HepG2 (cell line): Measurements from ENCODE around the gene PDGFD. TPM values are rescaled to one million over a fixed set of nuclear protein-coding genes. Genes with fewer than 3 reads are reported as not detected.

Experiments used
- ATAC-seq: fragments of 200-7000 bp; cut with Tn5 transposase; 3 replicates; pipeline ENCODE4 v1.9.1; 2020; ENCODE audit warnings: mild to moderate bottlenecking, moderate library complexity
- BruUV-seq: library from RNA; stranded (reverse); fragments of 400-500 nt; replicated peaks from 2 replicates; lab custom pipeline; 2021; lab: Mats Ljungman, UMichigan
- CTCF ChIA-PET: fragments of 300-600 bp; formaldehyde crosslinking; extraction: SDS; loops from one replicate; lab custom pipeline; 2021; ENCODE audit warnings: low total read pairs, inconsistent platforms, low intra/inter-chr PET ratio; lab: Yijun Ruan, JAX
- POLR2A ChIA-PET: fragments of 350-600 bp; sonication (Branson Sonifier 250); formaldehyde crosslinking; loops from one replicate; lab custom pipeline; 2020; ENCODE audit warnings: antibody characterized with exemption, inconsistent platforms; lab: Yijun Ruan, JAX
- DNase-seq: peaks from one replicate; pipeline ENCODE4 v3.0.0-alpha.2; 2015; ENCODE audit warnings: low spot score
- FAIRE-seq: peaks from 3 replicates; lab custom pipeline; 2011; peaks lifted over from hg19 to GRCh38; lab: Jason Lieb, UNC
- H2AFZ ChIP-seq: one replicate; pipeline ENCODE4 v1.6.1; 2011; ENCODE audit warnings: low read length, inconsistent platforms
- H3K27ac ChIP-seq: fragments of 300-600 bp; 3 replicates; pipeline ENCODE4 v1.8.0; 2011; ENCODE audit warnings: mixed run types, mild to moderate bottlenecking, mixed read lengths, low read length, inconsistent platforms; ENCODE audit not compliant: insufficient read depth; ENCODE audit errors: extremely low read length
- H3K27me3 ChIP-seq, 2 experiments: fragments of 200-600 bp in 1 of 2; 2 replicates in 1 of 2; 3 replicates in 1 of 2; pipeline versions ENCODE4 v1.6.0 to v1.8.0; 2011; ENCODE audit warnings: low read length in 2 of 2, mild to moderate bottlenecking in 2 of 2, moderate library complexity in 2 of 2, inconsistent platforms in 1 of 2; ENCODE audit not compliant: insufficient read depth in 2 of 2, control insufficient read depth in 1 of 2
- H3K36me3 ChIP-seq, 2 experiments: fragments of 200-600 bp in 1 of 2; replicated peaks in 1 of 2; 2 replicates in 1 of 2; 3 replicates in 1 of 2; pipeline versions ENCODE4 v1.5.1 to v1.8.0; 2011; ENCODE audit warnings: low read length in 2 of 2, inconsistent platforms in 1 of 2; ENCODE audit not compliant: insufficient read depth in 2 of 2, control insufficient read depth in 1 of 2
- H3K4me1 ChIP-seq: 2 replicates; pipeline ENCODE4 v1.5.1; 2012; ENCODE audit warnings: low read length, inconsistent platforms; ENCODE audit not compliant: insufficient read depth
- H3K4me2 ChIP-seq: 2 replicates; pipeline ENCODE4 v1.6.0; 2011; ENCODE audit warnings: low read depth, low read length, inconsistent platforms
- H3K4me3 ChIP-seq, 3 experiments: fragments of 200-600 bp in 1 of 3; sonication (generic), shearing (Covaris generic) in 1 of 3; replicated peaks in 1 of 3; 2 replicates each; pipeline ENCODE4 v1.5.1; 2011 to 2016; ENCODE audit warnings: low read length in 3 of 3, inconsistent platforms in 2 of 3, low read depth in 2 of 3, mild to moderate bottlenecking in 2 of 3, control low read depth in 1 of 3, mixed read lengths in 1 of 3; ENCODE audit not compliant: insufficient read depth in 1 of 3
- H3K79me2 ChIP-seq: one replicate; pipeline ENCODE4 v1.6.1; 2011; ENCODE audit warnings: low read length, inconsistent platforms; ENCODE audit not compliant: insufficient read depth
- H3K9ac ChIP-seq: 2 replicates; pipeline ENCODE4 v1.6.0; 2011; ENCODE audit warnings: mild to moderate bottlenecking, low read depth, low read length, inconsistent platforms; ENCODE audit not compliant: insufficient read depth
- H3K9me3 ChIP-seq: 2 replicates; pipeline ENCODE4 v1.5.1; 2012; ENCODE audit warnings: mild to moderate bottlenecking, low read length
- H4K20me1 ChIP-seq: 2 replicates; pipeline ENCODE4 v1.6.0; 2011; ENCODE audit warnings: inconsistent platforms, mild to moderate bottlenecking, low read length, moderate library complexity; ENCODE audit not compliant: insufficient read depth
- ELF4 ChIP-seq: sonication (generic); formaldehyde crosslinking; IDR thresholded peaks from 2 replicates; pipeline ENCODE4 v1.5.0; 2020; ENCODE audit warnings: missing genetic modification reagents, mild to moderate bottlenecking, moderate library complexity, borderline replicate concordance
- KAT7 ChIP-seq: IDR thresholded peaks from 2 replicates; pipeline ENCODE4 v1.6.1; 2018; ENCODE audit warnings: borderline replicate concordance, missing compliant biosample characterization
- KDM5B ChIP-seq: sonication (generic); formaldehyde crosslinking; IDR thresholded peaks from 2 replicates; pipeline ENCODE4 v1.4.0; 2020; ENCODE audit warnings: missing genetic modification reagents, mild to moderate bottlenecking, borderline replicate concordance
- KMT2B ChIP-seq: IDR thresholded peaks from 2 replicates; pipeline ENCODE4 v1.6.1; 2016; ENCODE audit warnings: missing genetic modification reagents, missing compliant biosample characterization
- POLR2AphosphoS5 ChIP-seq: IDR thresholded peaks from 2 replicates; pipeline ENCODE4 v1.6.1; 2012; ENCODE audit warnings: low read depth, low read length
- RFX1 ChIP-seq: fragments of 450-650 bp; IDR thresholded peaks from 2 replicates; pipeline ENCODE4 v1.6.1; 2017
- SIN3A ChIP-seq: IDR thresholded peaks from 2 replicates; pipeline ENCODE4 v1.6.1; 2011; ENCODE audit warnings: low read depth, mild to moderate bottlenecking, control low read depth, low read length, borderline replicate concordance
- SNRNP70 ChIP-seq: fragments of 200-400 bp; formaldehyde crosslinking; IDR thresholded peaks from 2 replicates; pipeline ENCODE4 v1.6.1; 2017; ENCODE audit warnings: mild to moderate bottlenecking, low read depth, low read length, moderate library complexity
- TBP ChIP-seq: sonication (generic); formaldehyde crosslinking; IDR thresholded peaks from 2 replicates; pipeline ENCODE4 v1.5.0; 2020; ENCODE audit warnings: missing genetic modification reagents
- ZNF292 ChIP-seq: sonication (generic); formaldehyde crosslinking; IDR thresholded peaks from 2 replicates; pipeline ENCODE4 v1.8.1; 2022; ENCODE audit warnings: mild to moderate bottlenecking, low read depth, missing genetic modification reagents, borderline replicate concordance
- ZNF318 ChIP-seq: sonication (generic); formaldehyde crosslinking; IDR thresholded peaks from 2 replicates; pipeline ENCODE4 v1.4.0; 2020; ENCODE audit warnings: mild to moderate bottlenecking, missing genetic modification reagents
- ZNF431 ChIP-seq: sonication (generic); formaldehyde crosslinking; IDR thresholded peaks from 2 replicates; pipeline ENCODE4 v1.9.0; 2022; ENCODE audit warnings: missing genetic modification reagents, low read depth, mild to moderate bottlenecking, borderline replicate concordance
- ZNF678 ChIP-seq: sonication (generic); formaldehyde crosslinking; IDR thresholded peaks from 2 replicates; pipeline ENCODE4 v1.4.0; 2020; ENCODE audit warnings: mild to moderate bottlenecking, missing genetic modification reagents
- ZNF773 ChIP-seq: sonication (generic); formaldehyde crosslinking; IDR thresholded peaks from 2 replicates; pipeline ENCODE4 v1.4.0; 2020; ENCODE audit warnings: missing genetic modification reagents, borderline replicate concordance
- WGBS: methylation state at CpG from one replicate; pipeline ENCODE4 v1.1.6; 2017; ENCODE audit warnings: low lambda C conversion rate; 5-methylcytosine and 5-hydroxymethylcytosine counted together
- in situ Hi-C: cut with HindIII; loops from 2 replicates; pipeline ENCODE4 v1.10.0; 2017; ENCODE audit warnings: low pct_unique_long_range_greater_than_20kb; ENCODE audit not compliant: extremely low pct_ligation_motif_present
- intact Hi-C: fragments of 100-400 bp; cut with micrococcal nuclease; formaldehyde crosslinking; loops from one replicate; pipeline ENCODE4 v1.10.0; 2022; ENCODE audit not compliant: unreplicated experiment
- polyA plus RNA-seq, 8 experiments: library from polyadenylated mRNA; depleted of rRNA in 3 of 8; stranded (reverse) in 7 of 8; unstranded in 1 of 8; fragments of >200 nt; fragmentation: Illumina TruSeq in 4 of 8; extraction: Trizol in 4 of 8; gene quantifications; 2 replicates each; pipeline versions ENCODE4 v1.2.1 to v1.2.3, GENCODE V29; 2011 to 2016; ENCODE audit warnings: low read depth in 4 of 8, missing spikeins in 1 of 8, mixed read lengths in 1 of 8; ENCODE audit not compliant: insufficient read depth in 1 of 8
- total RNA-seq, 5 experiments: library from RNA; depleted of rRNA; stranded (reverse); fragments of >200 nt; fragmentation: Illumina TruSeq; extraction: Trizol; gene quantifications; 2 replicates each; pipeline ENCODE4 v1.2.3, GENCODE V29; 2016; ENCODE audit warnings: low read depth in 1 of 5

Gene PDGFD
- total and polyA plus RNA-seq, 2 of the 13 experiments (the other 11 are each of a cell fraction or from before 2014, with no cell fraction given) = 0.09 to 0.29 TPM

- FAIRE-seq = no peak
- no TSS peak for BruUV-seq
- WGBS = 7% methylated on average over 5 of the region's 5 CpGs
Measured at GRCh38 chr11:103958475-103959215, 205.3 kb downstream of the PDGFD start.

More at GRCh38 chr11:103958475-103959215, 205.3 kb downstream of the PDGFD start:
- DNase-seq (no peak), ATAC-seq (no peak)
- H2AFZ ChIP-seq = no peak overlapping the region
- H3K9me3 ChIP-seq = 0 out of 2 replicates have a peak, but pooled peaks cover 9% of the 10 kb centered on the region
- H3K4me1 ChIP-seq = no peaks in the 10 kb centered on the region
- TF ChIP-seq KDM5B (CRISPR knock-in tag) (no peak), TBP (no peak), KMT2B (CRISPR knock-in tag) (no peak), RFX1 (no peak), ZNF431 (no peak), ZNF773 (CRISPR knock-in tag) (no peak), SNRNP70 (no peak), SIN3A (no peak), KAT7 (CRISPR knock-in tag) (no peak), ZNF318 (CRISPR knock-in tag) (no peak), ZNF292 (CRISPR knock-in tag) (no peak), ZNF678 (CRISPR knock-in tag) (no peak), POLR2AphosphoS5 (no peak), ELF4 (CRISPR knock-in tag) (no peak)
- no peak overlapping the region for H3K9ac ChIP-seq
- in situ Hi-C loops (no loop called here), intact Hi-C loops (no loop called here)
- no peak overlapping the region for H3K27ac ChIP-seq
- H3K4me2 ChIP-seq = no peak overlapping the region
- H3K27me3 ChIP-seq = no peaks in the 10 kb centered on the region
- no peaks in the 10 kb centered on the region for H4K20me1 ChIP-seq
- ChIA-PET POLR2A (no interaction called here), CTCF (no interaction called here)
- H3K79me2 ChIP-seq = no peaks in the 10 kb centered on the region
- H3K36me3 ChIP-seq = no peaks in the 10 kb centered on the region
- H3K4me3 ChIP-seq = no peak overlapping the region
